Measurements from ENCODE around the gene NF1. TPM values are rescaled to one million over a fixed set of nuclear protein-coding genes. Genes with fewer than 3 reads are reported as not detected.

The NF1 gene
- total and polyA plus RNA-seq, 2 of the 13 experiments (the other 11 are each of a cell fraction or from before 2014, with no cell fraction given) = 21.5 to 26.5 TPM

DNA sequence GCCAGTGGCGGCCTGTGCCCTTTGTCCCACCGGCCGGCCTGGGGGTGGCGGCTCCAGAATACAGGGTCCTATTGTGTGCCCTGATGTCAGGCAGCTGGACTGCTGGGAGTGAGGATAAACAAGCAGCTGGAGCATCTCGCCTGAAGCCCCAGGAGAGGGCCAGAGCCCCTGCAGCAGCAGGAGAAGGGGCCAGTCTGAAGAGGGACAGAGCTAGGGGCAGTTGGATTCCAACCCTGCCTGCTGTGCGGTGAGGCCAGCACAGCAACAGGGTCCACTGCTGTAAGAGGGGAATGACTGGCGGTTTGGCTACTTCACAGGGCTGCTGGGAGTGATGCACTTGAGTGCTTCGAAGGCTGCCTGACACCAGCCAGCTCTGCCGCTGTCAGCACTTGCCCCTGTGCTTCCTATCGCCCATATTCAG, 321.7 kb downstream of the NF1 start (continued):
- TF ChIP-seq, protein P1, sequence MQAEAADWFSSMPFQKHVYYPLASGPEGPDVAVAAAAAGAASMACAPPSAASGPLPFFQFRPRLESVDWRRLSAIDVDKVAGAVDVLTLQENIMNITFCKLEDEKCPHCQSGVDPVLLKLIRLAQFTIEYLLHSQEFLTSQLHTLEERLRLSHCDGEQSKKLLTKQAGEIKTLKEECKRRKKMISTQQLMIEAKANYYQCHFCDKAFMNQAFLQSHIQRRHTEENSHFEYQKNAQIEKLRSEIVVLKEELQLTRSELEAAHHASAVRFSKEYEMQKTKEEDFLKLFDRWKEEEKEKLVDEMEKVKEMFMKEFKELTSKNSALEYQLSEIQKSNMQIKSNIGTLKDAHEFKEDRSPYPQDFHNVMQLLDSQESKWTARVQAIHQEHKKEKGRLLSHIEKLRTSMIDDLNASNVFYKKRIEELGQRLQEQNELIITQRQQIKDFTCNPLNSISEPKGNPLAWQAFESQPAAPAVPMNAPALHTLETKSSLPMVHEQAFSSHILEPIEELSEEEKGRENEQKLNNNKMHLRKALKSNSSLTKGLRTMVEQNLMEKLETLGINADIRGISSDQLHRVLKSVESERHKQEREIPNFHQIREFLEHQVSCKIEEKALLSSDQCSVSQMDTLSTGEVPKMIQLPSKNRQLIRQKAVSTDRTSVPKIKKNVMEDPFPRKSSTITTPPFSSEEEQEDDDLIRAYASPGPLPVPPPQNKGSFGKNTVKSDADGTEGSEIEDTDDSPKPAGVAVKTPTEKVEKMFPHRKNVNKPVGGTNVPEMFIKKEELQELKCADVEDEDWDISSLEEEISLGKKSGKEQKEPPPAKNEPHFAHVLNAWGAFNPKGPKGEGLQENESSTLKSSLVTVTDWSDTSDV (CRISPR knock-in tag; IDR thresholded peaks at IDR 0.05) = no peak
- TF ChIP-seq, protein P2, sequence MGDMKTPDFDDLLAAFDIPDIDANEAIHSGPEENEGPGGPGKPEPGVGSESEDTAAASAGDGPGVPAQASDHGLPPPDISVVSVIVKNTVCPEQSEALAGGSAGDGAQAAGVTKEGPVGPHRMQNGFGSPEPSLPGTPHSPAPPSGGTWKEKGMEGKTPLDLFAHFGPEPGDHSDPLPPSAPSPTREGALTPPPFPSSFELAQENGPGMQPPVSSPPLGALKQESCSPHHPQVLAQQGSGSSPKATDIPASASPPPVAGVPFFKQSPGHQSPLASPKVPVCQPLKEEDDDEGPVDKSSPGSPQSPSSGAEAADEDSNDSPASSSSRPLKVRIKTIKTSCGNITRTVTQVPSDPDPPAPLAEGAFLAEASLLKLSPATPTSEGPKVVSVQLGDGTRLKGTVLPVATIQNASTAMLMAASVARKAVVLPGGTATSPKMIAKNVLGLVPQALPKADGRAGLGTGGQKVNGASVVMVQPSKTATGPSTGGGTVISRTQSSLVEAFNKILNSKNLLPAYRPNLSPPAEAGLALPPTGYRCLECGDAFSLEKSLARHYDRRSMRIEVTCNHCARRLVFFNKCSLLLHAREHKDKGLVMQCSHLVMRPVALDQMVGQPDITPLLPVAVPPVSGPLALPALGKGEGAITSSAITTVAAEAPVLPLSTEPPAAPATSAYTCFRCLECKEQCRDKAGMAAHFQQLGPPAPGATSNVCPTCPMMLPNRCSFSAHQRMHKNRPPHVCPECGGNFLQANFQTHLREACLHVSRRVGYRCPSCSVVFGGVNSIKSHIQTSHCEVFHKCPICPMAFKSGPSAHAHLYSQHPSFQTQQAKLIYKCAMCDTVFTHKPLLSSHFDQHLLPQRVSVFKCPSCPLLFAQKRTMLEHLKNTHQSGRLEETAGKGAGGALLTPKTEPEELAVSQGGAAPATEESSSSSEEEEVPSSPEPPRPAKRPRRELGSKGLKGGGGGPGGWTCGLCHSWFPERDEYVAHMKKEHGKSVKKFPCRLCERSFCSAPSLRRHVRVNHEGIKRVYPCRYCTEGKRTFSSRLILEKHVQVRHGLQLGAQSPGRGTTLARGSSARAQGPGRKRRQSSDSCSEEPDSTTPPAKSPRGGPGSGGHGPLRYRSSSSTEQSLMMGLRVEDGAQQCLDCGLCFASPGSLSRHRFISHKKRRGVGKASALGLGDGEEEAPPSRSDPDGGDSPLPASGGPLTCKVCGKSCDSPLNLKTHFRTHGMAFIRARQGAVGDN (CRISPR knock-in tag; IDR thresholded peaks at IDR 0.05) = peak; percentile 64
- TF ChIP-seq ARID2 (CRISPR knock-in tag; IDR thresholded peaks at IDR 0.05; ENCODE audit: borderline replicate concordance) = no peak
- no peak for TF ChIP-seq ZNF12 (CRISPR knock-in tag; IDR thresholded peaks at IDR 0.05)
- no peak for TF ChIP-seq ATM (IDR thresholded peaks at IDR 0.05; ENCODE audit: borderline replicate concordance)
- TF ChIP-seq PAF1 (CRISPR knock-in tag; IDR thresholded peaks at IDR 0.05) = no peak
- TF ChIP-seq ZNF7 (CRISPR knock-in tag; IDR thresholded peaks at IDR 0.05) = no peak
- TF ChIP-seq SP5 (CRISPR knock-in tag; IDR thresholded peaks at IDR 0.05; ENCODE audit: borderline replicate concordance, low read depth) = 0 out of 2 replicates have a peak, but pooled peaks have one; percentile 25
- no peak for TF ChIP-seq ZNF256 (CRISPR knock-in tag; conservative IDR thresholded peaks at IDR 0.05)
- no peak for TF ChIP-seq REPIN1 (CRISPR knock-in tag; IDR thresholded peaks at IDR 0.05; ENCODE audit: borderline replicate concordance, low read depth)
- TF ChIP-seq, protein P3, sequence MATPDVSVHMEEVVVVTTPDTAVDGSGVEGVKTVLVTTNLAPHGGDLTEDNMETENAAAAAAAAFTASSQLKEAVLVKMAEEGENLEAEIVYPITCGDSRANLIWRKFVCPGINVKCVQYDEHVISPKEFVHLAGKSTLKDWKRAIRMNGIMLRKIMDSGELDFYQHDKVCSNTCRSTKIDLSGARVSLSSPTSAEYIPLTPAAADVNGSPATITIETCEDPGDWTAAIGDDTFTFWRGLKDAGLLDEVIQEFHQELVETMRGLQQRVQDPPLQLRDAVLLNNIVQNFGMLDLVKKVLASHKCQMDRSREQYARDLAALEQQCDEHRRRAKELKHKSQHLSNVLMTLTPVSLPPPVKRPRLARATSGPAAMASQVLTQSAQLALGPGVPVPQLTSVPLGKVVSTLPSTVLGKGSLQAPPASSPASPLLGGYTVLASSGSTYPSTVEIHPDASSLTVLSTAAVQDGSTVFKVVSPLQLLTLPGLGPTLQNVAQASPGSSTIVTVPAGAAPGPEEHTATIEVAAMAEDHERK (CRISPR knock-in tag; IDR thresholded peaks at IDR 0.05; ENCODE audit: low read depth) = no peak
- TF ChIP-seq, protein P4, sequence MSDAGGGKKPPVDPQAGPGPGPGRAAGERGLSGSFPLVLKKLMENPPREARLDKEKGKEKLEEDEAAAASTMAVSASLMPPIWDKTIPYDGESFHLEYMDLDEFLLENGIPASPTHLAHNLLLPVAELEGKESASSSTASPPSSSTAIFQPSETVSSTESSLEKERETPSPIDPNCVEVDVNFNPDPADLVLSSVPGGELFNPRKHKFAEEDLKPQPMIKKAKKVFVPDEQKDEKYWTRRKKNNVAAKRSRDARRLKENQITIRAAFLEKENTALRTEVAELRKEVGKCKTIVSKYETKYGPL (CRISPR knock-in tag; IDR thresholded peaks at IDR 0.05) = no peak
- no peak for TF ChIP-seq ZNF432 (CRISPR knock-in tag; IDR thresholded peaks at IDR 0.05; ENCODE audit: borderline replicate concordance)
- no peak for TF ChIP-seq NCOR1 (IDR thresholded peaks at IDR 0.05; ENCODE audit: borderline replicate concordance, low read length)
- peak; percentile 41; the same call in 1 of the 2 replicates for TF ChIP-seq ZMYM3 (CRISPR knock-in tag; IDR thresholded peaks at IDR 0.05)
- TF ChIP-seq, protein P5, sequence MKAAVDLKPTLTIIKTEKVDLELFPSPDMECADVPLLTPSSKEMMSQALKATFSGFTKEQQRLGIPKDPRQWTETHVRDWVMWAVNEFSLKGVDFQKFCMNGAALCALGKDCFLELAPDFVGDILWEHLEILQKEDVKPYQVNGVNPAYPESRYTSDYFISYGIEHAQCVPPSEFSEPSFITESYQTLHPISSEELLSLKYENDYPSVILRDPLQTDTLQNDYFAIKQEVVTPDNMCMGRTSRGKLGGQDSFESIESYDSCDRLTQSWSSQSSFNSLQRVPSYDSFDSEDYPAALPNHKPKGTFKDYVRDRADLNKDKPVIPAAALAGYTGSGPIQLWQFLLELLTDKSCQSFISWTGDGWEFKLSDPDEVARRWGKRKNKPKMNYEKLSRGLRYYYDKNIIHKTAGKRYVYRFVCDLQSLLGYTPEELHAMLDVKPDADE (CRISPR knock-in tag; IDR thresholded peaks at IDR 0.05) = no peak
- no peak for TF ChIP-seq SATB2 (CRISPR knock-in tag; IDR thresholded peaks at IDR 0.05)
- TF ChIP-seq ZNF564 (CRISPR knock-in tag; IDR thresholded peaks at IDR 0.05) = no peak
